M059J (cell line): ENCODE measurements around the gene BMPR1A. TPM values are rescaled to one million over a fixed set of nuclear protein-coding genes. Genes with fewer than 3 reads are reported as not detected.
"Not testable (repeated sequence)": the region's sequence is repeated elsewhere in the genome, so short reads cannot be mapped to it uniquely, and the experiment has no call there.

Experiments used
- DNase-seq: peaks from one replicate; pipeline ENCODE4 v3.0.0-alpha.2; 2012; ENCODE audit warnings: low read depth
- total RNA-seq: library from RNA; depleted of rRNA; stranded (reverse); fragments of >200 nt; shearing (Covaris generic); gene quantifications from 2 replicates; pipeline ENCODE4 v1.2.3, GENCODE V29; 2014

The BMPR1A gene
- total RNA-seq, 1 experiment from 2014 or later = 29.1 TPM

GRCh38 chr10:86848747-86849146 is 92.3 kb downstream of the BMPR1A start:
- no peak for DNase-seq

GRCh38 chr10:86849181-86849894 is 92.9 kb downstream of the BMPR1A start:
- no peak for DNase-seq

- no peak for DNase-seq
These were observed 94.1 kb downstream of the BMPR1A start for GRCh38 chr10:86850481-86850880.

- DNase-seq = peak; percentile 20
These were observed 95.1 kb downstream of the BMPR1A start for GRCh38 chr10:86851328-86852207.

- not testable (repeated sequence) for DNase-seq
These were observed 97.2 kb downstream of the BMPR1A start for GRCh38 chr10:86853582-86853981.

DNA sequence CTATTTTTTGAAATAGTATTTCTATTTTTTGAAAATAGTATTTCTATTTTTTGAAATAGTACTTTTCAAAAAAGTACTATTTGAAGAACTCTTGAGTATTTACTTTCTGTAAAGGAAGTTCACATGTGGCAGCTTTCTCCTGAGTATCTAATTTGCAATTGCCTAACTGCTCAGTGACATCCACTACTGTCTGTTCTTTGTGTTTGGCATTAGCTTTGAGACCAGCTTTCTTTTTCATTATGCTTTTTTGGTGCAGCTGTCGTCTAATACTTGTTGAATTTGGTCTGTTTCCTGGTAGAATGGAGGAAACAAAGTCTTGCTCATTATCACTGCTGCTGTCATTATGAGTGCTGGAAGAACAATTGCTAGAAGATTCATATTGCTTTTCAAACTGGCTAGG is 99.1 kb downstream of the BMPR1A start:
- DNase-seq = no peak

DNA sequence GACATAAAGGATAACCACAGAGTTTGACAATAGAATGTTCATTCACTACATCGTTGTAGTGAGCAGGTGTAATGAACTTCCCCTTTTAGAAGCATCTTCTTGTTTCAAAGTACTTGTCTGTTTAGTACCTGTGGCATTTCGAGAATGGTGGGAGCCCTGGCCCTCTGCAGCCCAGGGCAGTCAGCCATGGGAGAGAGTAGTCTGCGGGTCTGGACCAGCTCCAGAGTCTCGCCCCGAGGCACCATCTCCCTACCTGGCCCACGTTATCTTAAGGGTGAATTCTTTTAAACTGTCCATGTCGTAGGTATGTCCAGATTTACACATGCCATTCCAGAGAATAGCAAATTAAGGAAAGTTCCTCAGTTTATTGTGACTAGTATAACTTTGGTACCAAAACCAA is 99.7 kb downstream of the BMPR1A start:
- DNase-seq = no peak

DNA sequence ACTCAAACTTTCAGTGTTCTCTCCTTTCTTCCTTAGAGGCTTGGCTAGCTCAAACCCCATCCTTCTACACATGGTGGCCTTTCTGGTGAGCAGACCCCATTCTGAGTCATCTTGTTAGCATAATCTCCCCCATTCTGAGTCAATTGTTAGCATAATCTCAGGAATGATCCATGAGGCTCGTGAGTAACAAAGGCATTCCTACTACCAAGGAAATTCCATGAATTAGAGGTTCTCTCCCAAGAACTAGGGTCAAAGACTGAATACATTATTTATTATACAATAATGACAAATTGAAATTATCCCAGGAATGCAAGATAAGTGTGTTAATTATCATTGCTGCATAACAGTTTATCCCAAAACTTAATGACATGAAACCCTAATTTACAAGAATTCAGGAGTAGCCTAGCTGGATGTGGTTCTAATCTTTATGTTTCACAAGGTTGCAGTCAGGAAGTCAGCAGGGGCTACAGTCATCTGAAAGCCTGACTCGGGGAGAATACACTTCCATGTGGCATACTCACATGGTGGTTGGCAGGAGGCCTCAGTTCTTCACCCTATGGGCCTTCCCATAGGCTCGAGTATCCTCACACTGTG is 100.8 kb downstream of the BMPR1A start:
- peak; percentile 52 for DNase-seq

DNA sequence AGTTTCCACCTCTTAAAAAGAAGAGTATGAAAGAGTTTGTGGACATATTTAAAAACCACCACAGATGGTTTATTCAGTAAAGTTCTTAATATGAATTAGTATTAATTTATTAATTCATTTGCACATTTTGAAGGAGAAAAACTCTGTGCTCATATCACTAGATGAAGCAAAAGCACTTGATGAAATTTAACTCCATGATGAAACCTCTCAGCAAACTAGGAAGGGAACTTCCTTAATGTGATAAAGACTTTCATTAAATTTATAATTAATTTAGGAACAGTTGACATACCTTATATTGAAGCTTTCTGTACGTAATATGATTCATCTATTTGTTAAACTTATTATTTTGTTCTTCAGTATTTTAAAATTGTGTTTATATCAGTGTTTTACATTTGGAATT is 101.6 kb downstream of the BMPR1A start:
- no peak for DNase-seq

DNA sequence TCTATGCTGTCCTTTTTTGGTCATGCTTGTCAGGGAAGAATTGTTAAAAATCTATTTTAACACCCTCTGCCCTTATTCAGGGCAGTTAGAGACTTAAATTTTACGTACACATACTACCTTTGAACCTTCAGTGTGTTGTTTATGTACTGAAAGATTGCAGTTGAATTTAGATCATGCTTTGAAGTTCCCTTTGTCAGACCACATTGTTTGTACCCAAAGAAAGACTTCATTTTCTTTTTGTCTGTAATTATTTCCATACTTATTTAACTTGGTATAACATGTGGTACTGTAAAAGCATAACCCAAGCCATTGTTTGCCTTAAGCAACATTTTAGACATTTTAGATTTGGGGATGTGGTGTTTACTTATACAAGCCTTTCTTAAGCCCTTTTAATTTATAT is 104.9 kb downstream of the BMPR1A start:
- DNase-seq = no peak

- no peak for DNase-seq
These were observed 106.0 kb downstream of the BMPR1A start for GRCh38 chr10:86862373-86862772.

GRCh38 chr10:86862786-86863483 is 106.5 kb downstream of the BMPR1A start:
- DNase-seq = no peak

GRCh38 chr10:86863484-86863842 is 107.0 kb downstream of the BMPR1A start:
- DNase-seq = no peak

GRCh38 chr10:86865011-86865811 is 108.8 kb downstream of the BMPR1A start:
- DNase-seq = not testable (repeated sequence)

- DNase-seq = no peak
These were observed 110.7 kb downstream of the BMPR1A start for GRCh38 chr10:86867149-86867548.

DNA sequence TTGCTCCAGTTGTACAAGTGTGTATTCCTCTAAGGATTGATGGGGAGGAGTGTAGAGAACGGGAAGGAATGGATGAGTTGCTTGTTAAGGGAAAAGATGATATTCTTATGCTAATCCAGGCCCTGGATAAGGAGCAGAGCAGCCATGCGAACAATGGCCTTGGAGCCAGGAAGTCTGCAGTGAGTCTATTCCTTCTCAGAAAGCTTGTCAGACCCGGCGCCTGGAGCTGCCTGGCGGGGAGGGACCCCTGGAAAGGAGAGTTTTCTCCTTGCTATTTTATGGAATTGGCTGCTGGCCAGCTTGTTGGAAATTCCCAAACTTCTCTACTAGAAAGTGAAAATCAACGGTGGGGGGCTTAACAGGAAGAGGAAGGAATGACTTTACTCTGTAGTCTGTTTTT is 111.9 kb downstream of the BMPR1A start:
- DNase-seq = peak; percentile 57

DNA sequence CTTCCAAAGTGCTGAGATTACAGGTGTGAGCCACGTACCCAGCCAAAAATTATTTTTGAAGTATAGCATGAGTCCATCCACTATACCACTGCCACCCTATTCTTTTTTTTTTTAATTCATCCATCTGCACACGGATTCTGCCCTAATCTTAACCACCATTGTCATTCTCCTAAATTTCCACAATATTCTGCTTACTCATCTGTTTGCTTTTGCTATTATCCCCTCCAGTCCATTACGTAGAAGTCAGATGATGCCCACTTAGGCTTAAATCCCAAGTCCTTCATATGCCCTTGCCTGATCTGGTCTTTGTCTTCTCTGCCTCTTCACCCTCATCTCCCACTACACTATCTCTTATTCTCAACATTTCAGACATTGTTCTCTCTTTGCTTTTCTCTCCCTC is 114.3 kb downstream of the BMPR1A start:
- DNase-seq = no peak

DNA sequence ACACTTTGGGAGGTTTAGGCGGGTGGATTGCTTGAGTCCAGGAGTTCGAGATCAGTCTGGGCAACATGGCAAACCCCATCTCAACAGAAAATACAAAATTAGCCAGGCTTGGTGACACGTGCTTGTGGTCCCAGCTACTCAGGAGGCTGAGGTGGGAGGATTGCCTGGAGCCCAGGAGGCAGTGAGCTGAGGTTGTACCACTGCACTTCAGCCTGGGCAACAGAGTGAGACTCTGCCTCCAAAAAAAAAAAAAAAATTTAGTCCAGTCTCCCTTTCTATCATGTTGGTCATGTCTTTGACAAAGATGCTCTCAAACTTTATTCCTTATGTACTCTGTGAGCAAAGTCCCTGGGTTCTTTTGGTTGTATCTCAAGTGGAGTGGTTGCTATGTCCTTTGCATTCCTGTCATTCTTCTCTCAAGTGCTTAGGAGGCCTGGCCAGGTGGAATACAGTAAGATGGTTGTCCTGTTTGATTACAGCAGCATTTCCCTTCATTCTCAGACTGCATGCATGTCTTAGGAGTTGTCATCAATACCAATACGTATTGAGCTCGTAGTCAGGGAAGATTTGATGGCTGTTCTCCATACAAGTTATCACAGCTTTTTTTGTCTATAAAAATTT is 115.3 kb downstream of the BMPR1A start:
- DNase-seq = peak; percentile 27

DNA sequence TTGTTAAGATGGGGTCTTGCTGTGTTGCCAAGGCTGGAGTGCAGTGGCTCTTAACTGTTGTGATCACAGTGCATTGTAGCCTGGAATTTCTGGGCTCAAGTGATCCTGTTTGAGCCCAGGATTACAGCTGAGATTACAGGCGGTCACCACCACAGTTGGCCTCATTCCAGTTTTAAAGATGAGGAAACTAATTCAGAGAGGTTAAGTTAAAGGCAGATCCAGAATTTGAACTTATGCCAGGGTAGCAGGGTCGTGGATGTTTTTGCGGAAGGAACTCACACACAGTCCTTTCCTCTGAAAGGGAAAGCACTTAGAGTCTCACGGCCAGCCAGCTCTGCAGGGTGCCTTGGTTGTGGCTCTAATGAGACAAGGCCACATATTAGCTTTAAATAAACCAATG is 116.3 kb downstream of the BMPR1A start:
- peak; percentile 11 for DNase-seq

DNA sequence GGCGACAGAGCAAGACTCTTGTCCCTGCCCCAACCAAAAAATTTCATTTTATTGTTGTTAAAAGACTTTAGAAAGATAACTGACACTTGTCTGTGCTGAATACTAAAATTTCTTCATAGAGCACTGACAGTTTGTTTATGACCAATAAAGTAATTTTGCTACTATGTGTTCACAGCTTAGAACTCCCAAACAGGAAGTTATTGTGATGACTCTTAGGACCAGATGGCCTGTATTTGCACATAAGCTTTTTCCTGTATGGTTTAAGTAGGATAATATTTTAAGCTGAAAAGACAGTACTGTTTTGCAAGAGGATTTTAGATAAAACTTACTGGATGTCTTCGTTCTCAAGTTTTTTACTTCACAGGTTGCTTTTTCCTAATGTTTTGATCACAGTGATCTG is 120.3 kb downstream of the BMPR1A start:
- DNase-seq = no peak
